SJSA1 (cell line): ENCODE measurements around the gene CPHXL2. TPM values are rescaled to one million over a fixed set of nuclear protein-coding genes. Genes with fewer than 3 reads are reported as not detected.

ENCODE experiments used
- DNase-seq, 2 experiments: peaks; one replicate each; pipeline ENCODE4 v3.0.0-alpha.2; 2015 to 2020; ENCODE audit warnings: low spot score in 2 of 2, low read depth in 1 of 2
- H3K27ac ChIP-seq: fragments of 250-450 bp; sonication (Bioruptor Pico); 2 replicates; pipeline ENCODE4 v1.5.1; 2020; ENCODE audit warnings: mild to moderate bottlenecking, moderate library complexity
- H3K27me3 ChIP-seq: fragments of 250-450 bp; sonication (Bioruptor Pico); replicated peaks from 2 replicates; pipeline ENCODE4 v1.5.1; 2020; ENCODE audit warnings: mild to moderate bottlenecking, moderate library complexity
- H3K36me3 ChIP-seq: fragments of 250-450 bp; sonication (Bioruptor Pico); 2 replicates; pipeline ENCODE4 v1.5.1; 2020; ENCODE audit warnings: mild to moderate bottlenecking
- H3K4me1 ChIP-seq: fragments of 250-450 bp; sonication (Bioruptor Pico); replicated peaks from 2 replicates; pipeline ENCODE4 v1.6.1; 2021; ENCODE audit warnings: mild to moderate bottlenecking
- H3K4me3 ChIP-seq: fragments of 250-450 bp; sonication (Bioruptor Pico); 2 replicates; pipeline ENCODE4 v1.5.1; 2020; ENCODE audit warnings: mild to moderate bottlenecking
- H3K9me3 ChIP-seq: fragments of 250-450 bp; sonication (Bioruptor Pico); replicated peaks from 2 replicates; pipeline ENCODE4 v1.5.1; 2020; ENCODE audit warnings: mild to moderate bottlenecking
- total RNA-seq: library from RNA; depleted of rRNA; stranded (reverse); fragments of >200 nt; shearing (Covaris generic); gene quantifications from 2 replicates; pipeline ENCODE4 v1.2.3, GENCODE V29; 2014

The CPHXL2 gene
- total RNA-seq, 1 experiment from 2014 or later, result not detected

DNA sequence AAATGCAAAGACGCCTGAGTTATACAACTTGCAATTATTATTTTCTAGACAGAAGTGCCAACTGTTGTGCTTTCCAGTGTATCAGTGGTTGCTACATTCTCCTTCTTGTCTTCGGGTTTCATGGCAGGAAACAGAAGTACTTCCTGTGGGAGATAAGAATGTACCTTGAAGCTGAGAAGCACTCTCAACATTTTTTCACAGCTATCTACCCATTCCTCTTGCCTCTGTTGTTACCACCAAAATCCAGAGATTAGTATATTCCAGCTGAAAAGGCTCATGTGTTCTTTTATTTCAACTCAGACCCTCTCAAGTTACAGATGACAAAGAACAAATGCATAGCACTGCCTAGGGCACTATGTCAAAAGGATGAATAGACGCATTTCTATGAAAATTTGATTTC is 49.0 kb downstream of the CPHXL2 start:
- no peaks in the 10 kb centered on the region for H3K4me1 ChIP-seq
- H3K27ac ChIP-seq, result no peak overlapping the region
- H3K9me3 ChIP-seq, result no peaks in the 10 kb centered on the region
- DNase-seq, result no peak
- H3K27me3 ChIP-seq, result no peaks in the 10 kb centered on the region
- H3K36me3 ChIP-seq, result peaks cover 70% of the 10 kb centered on the region
- no peak overlapping the region for H3K4me3 ChIP-seq

DNA sequence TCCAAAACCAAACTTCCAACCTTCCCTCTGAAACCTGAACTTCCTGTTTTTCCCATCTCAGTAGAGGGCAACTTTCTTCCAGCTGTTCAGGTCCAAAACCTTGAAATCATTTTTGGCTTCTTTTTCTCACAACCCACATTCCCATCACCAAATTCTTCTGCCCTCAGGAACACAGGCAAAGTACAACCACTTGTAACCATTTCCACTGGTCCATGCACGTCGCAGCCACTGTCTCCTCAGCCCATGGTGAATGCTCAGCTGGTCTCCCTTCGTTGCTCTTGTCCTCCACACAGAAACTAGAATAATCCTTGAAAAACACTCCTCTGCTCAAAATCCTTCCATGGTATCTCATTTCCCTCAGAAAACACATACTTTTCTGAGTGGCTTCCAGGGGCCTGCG is 50.0 kb downstream of the CPHXL2 start:
- peaks cover 6% of the 10 kb centered on the region for H3K4me1 ChIP-seq
- H3K4me3 ChIP-seq, result no peak overlapping the region
- no peak overlapping the region for H3K27ac ChIP-seq
- H3K36me3 ChIP-seq, result peaks cover 62% of the 10 kb centered on the region
- no peaks in the 10 kb centered on the region for H3K9me3 ChIP-seq
- no peaks in the 10 kb centered on the region for H3K27me3 ChIP-seq
- no peak for DNase-seq

DNA sequence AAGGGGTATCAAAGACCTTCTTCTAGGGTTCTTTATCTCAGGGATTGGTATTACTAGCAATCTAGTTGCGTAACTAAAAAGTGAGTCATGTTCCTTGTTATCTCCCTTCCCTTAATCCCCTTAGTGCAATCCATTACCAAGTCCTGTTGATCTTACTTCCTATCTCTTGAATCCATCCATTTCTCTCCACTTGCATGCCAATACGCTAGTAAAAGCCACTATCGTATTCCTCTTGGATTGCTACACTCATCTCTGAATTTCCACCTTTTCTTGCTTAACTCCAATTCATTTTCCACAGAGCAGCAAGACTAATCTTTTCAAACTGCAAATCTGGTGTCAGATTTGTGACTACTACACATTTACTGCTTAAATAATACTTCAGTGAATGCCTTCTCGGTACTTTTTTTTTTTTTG is 51.9 kb downstream of the CPHXL2 start:
- Histone ChIP-seq H3K36me3 (peaks cover 52% of the 10 kb centered on the region), H3K4me1 (peaks cover 12% of the 10 kb centered on the region), H3K4me3 (no peak overlapping the region), H3K9me3 (no peaks in the 10 kb centered on the region), H3K27me3 (no peaks in the 10 kb centered on the region), H3K27ac (no peak overlapping the region)
- DNase-seq, result no peak

DNA sequence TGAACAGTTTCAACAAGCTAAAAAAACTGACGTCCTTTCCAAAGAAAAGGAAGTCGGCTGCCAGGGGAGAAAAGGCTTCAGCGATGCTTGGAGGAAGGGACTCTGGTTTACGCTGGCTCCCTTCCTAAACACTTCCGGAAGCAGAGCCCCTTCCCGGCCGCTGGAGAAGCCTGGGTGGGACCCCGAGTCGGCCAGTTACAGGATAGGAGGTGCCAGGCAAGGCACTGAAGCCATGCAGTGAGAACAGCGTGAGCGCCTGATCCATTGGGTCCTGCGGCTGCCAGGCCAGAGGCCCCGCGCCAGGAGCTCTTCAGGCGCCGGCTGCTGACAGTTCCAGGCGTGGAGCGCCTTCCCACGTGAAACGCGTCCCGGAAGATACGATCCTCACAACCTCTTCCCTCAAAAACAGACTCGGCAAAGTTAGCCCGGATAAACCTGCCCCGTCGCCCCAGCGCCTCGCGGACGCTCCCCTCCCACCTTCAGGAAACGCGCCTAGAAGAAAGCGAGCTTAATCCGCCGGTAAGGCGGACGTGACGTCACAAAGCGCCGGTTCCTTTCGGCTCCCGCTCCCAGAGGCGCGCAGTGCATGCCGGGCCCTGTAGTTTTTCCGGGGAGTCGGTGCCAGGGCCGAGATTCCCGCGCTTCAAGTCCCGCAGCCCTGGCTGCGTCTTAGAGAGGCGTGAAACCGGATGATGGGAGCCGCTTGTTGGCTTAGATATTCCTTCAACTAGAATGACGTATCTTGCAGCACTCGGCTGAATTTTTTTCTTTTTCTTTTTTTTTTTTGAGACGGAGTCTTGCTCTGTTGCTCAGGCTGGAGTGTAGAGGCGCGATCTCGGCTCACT is 53.8 kb downstream of the CPHXL2 start, which contains the start of gene ADAT1:
Gene ADAT1, minus strand, starts transcription at position 521 of the 845 bp plus-strand sequence. CDS start 2,482 bp downstream, outside the sequence.
- H3K27ac ChIP-seq, result peak within 1 kb of the TSS; percentile 76
- DNase-seq, result peak; percentile 97

DNA sequence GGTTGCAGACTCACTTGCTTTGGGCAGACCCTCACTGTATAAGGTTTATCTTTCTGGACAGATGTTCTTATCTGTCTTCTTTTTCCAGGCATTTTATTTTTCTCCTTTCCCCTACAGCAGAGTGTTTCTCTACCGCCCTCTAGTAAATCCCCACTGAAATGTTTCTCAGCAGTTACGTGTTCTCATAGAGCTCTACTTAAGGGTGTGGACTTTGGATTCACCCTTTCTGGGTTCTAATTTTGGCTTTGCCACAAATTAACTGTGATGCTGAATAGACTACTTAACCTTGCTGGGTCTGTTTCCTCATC is 55.7 kb downstream of the CPHXL2 start:
- peaks cover 35% of the 10 kb centered on the region for H3K36me3 ChIP-seq
- H3K4me1 ChIP-seq, result peaks cover 12% of the 10 kb centered on the region
- H3K27ac ChIP-seq, result no peak overlapping the region
- no peaks in the 10 kb centered on the region for H3K27me3 ChIP-seq
- H3K9me3 ChIP-seq, result no peaks in the 10 kb centered on the region
- DNase-seq, result peak in 1 of 2 experiments; percentile 32
- H3K4me3 ChIP-seq, result no peak overlapping the region

More for the DNA sequence above, 53.8 kb downstream of the CPHXL2 start, which contains the start of gene ADAT1:
- no peaks in the 10 kb centered on the region for H3K9me3 ChIP-seq
- peaks cover 12% of the 10 kb centered on the region for H3K4me1 ChIP-seq
- H3K27me3 ChIP-seq, result no peaks in the 10 kb centered on the region
- peak within 1 kb of the TSS; percentile 66 for H3K4me3 ChIP-seq
- peaks cover 42% of the 10 kb centered on the region for H3K36me3 ChIP-seq

DNA sequence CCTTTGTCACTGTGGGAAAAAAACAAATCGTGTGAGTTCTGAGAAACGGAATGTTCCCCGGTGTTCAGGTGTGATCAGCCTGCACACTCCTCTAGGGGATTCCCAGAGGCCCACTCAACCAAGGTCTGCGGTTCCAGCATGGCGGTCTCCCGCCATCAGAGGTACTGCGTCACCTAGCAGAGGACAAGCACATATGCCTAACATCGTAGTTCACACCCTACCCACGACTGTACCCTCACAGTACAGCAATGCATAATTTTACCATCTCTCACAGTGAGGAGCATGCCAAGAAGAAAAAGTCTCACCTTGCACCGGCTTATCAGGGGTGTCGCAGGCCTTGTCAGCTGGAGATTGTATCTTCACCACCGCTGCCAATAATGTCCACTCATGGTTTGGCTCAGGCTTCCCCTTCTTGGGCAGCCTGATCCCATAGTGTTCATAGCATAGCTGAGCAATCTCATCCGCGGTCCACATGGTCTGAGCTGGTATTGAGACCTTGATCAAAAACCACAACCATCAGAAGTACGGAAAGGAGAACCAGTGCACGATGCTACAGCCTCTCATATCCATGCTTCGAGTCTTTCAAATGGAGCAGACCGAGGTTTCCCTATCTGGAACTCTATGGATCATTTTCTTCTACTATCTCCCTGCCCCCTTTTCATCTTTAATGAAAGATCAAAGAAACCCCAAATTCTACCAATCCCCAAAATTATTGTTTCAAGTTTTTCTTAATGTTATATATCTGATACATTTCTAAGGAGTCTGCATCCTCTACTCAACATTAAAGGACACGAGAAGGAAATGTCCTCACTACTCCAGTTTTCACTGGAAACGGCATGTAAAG is 56.3 kb downstream of the CPHXL2 start:
- no peak overlapping the region for H3K4me3 ChIP-seq
- no peaks in the 10 kb centered on the region for H3K27me3 ChIP-seq
- DNase-seq, result no peak
- peaks cover 35% of the 10 kb centered on the region for H3K36me3 ChIP-seq
- H3K9me3 ChIP-seq, result no peaks in the 10 kb centered on the region
- H3K27ac ChIP-seq, result no peak overlapping the region
- peaks cover 12% of the 10 kb centered on the region for H3K4me1 ChIP-seq

DNA sequence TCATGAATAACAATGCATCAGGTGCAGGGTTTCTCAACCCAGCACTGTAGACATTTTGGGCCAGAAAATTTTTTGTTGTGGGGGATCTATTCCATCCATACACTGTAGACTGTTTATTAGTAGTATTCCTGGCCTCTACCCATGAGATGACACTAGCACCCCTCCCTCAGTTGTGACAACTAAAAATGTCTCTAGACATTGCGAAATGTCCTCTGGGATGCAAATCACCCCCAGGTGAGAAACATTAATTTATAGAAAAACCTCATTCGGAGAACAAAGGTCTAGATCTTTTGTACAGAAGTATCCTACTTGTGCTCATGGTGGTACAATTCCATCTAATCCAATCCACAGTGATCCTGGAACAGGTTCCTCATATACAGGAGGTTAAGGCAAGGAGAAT is 58.0 kb downstream of the CPHXL2 start:
- no peak for DNase-seq
- no peaks in the 10 kb centered on the region for H3K27me3 ChIP-seq
- H3K9me3 ChIP-seq, result no peaks in the 10 kb centered on the region
- H3K4me1 ChIP-seq, result peaks cover 12% of the 10 kb centered on the region
- no peak overlapping the region for H3K4me3 ChIP-seq
- H3K36me3 ChIP-seq, result peaks cover 42% of the 10 kb centered on the region
- H3K27ac ChIP-seq, result no peak overlapping the region

DNA sequence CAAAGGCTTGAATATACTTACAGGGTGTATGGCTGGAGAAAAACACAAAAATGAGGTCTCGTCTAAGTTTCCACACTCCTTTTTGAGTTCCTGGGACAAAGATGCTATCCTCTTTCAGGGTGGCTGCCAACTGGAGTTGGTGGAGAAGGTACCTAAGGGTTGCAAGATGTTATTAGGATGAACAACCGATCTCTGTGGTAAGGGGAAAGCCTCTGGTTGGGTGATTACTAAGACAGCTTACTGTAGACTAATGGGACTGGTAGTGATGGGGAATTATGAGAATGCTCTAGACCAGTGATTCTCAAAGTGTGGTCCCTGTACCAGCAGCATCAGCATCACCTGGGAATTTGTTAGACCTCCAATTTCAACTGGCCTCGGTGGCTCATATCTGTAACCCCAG is 59.7 kb downstream of the CPHXL2 start:
- no peak for DNase-seq
- Histone ChIP-seq H3K4me3 (no peak overlapping the region), H3K36me3 (peaks cover 58% of the 10 kb centered on the region), H3K4me1 (peaks cover 9% of the 10 kb centered on the region), H3K9me3 (no peaks in the 10 kb centered on the region), H3K27me3 (no peaks in the 10 kb centered on the region), H3K27ac (no peak overlapping the region)

DNA sequence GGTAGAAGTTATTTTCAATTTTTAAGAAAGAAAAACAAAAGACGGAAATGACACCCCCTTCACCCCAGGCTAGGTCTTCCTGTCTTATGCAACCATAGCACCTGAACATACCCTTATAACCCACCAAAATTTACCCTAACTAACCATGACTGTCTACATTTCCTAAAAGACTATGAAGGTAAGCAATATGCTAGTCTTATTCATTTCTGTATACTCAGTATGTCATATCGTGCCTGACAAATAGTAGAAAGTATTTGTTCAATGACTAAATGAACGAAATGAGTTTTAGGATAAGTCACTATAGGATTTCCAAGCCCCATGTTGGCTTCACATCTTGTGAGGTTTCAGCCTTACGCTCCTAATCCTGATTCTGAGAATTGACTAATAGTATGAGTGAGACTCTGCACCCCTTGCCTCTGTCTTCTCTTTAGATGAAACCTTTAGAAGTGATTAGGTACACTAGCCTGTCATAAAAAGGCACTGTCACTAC is 60.2 kb downstream of the CPHXL2 start:
- no peak for DNase-seq
- no peak overlapping the region for H3K4me3 ChIP-seq
- H3K27ac ChIP-seq, result no peak overlapping the region
- peaks cover 4% of the 10 kb centered on the region for H3K4me1 ChIP-seq
- peaks cover 63% of the 10 kb centered on the region for H3K36me3 ChIP-seq
- H3K9me3 ChIP-seq, result no peaks in the 10 kb centered on the region
- H3K27me3 ChIP-seq, result no peaks in the 10 kb centered on the region

DNA sequence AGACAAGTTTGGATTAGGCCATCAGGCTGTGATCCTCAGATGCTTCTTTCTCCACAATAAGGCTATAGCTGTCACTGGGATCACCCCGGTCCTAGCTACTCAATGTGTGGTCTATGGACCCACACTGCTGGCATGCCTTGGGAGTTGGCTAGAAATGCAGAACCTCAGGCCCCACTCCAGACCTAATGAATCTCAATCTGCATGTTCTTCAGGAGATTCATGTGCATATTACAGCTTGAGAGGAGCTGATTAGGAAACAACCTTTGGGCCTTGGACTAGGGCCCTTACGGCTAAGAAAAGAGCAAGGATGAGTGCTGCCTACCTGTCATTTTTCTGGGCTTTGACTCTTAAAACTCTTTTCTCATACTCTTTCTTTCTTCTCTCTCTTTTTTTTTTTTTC is 61.2 kb downstream of the CPHXL2 start:
- H3K4me1 ChIP-seq, result no peaks in the 10 kb centered on the region
- no peak for DNase-seq
- H3K27ac ChIP-seq, result no peak overlapping the region
- no peaks in the 10 kb centered on the region for H3K27me3 ChIP-seq
- peaks cover 71% of the 10 kb centered on the region for H3K36me3 ChIP-seq
- no peak overlapping the region for H3K4me3 ChIP-seq
- H3K9me3 ChIP-seq, result no peaks in the 10 kb centered on the region

DNA sequence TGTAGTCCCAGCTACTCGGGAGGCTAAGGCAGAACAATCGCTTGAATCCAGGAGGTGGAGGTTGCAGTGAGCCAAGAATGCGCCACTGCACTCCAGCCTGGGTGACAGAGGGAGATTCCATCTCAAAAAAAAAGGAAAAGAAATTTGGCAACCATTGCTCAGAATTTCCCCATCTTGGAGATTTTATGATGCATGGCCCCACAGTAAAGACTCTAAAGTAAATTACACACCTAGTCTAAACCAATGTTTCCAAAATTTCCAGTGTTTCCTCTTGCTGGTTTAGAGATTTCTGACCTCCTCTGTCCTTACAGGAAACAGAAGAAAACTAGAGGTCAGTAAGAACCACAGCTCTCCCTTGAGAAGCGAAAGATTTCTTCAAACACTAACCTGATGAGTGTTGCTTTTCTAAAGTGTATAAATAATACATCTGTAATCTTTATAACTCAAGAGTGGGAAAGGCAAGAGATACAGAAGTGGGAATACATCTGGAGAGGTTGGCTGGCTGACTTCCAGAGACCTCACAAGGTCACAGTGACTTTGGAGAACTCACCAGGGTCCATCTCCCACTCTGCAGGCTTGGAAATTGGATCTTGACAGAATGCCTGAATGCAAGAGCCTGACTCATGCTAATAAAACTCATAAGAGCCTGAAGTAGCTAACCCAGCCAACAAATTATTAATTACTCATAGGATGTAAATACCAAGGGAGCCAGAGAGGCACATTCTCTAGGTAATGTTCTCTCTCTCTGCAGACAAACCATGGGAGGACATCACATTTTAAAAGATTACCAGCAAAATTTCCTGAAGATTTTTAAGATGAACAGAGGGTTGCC is 62.5 kb downstream of the CPHXL2 start:
- Histone ChIP-seq H3K27me3 (no peaks in the 10 kb centered on the region), H3K36me3 (peaks cover 74% of the 10 kb centered on the region), H3K27ac (no peak overlapping the region), H3K4me1 (no peaks in the 10 kb centered on the region), H3K4me3 (no peak overlapping the region), H3K9me3 (no peaks in the 10 kb centered on the region)
- DNase-seq, result no peak
